OCI-LY7 (cell line): ENCODE data around the gene DIPK1B. TPM values are rescaled to one million over a fixed set of nuclear protein-coding genes. Genes with fewer than 3 reads are reported as not detected.

Experiments used
- BruUV-seq: library from RNA; stranded (reverse); fragments of 400-500 nt; replicated peaks from 2 replicates; lab custom pipeline; 2021; lab: Mats Ljungman, UMichigan
- CTCF ChIA-PET: fragments of 300-600 bp; sonication (Branson Sonifier 250); formaldehyde crosslinking; loops from one replicate; lab custom pipeline; 2022; ENCODE audit warnings: antibody characterized with exemption; ENCODE audit not compliant: unreplicated experiment; lab: Charles Lee
- POLR2A ChIA-PET: fragments of 300-600 bp; sonication (Branson Sonifier 250); formaldehyde crosslinking; loops from one replicate; lab custom pipeline; 2022; ENCODE audit warnings: antibody characterized with exemption; lab: Charles Lee
- DNase-seq: peaks from one replicate; pipeline ENCODE4 v3.0.0-alpha.2; 2015; ENCODE audit warnings: low spot score
- H2AFZ ChIP-seq: fragments of 200-600 bp; sonication (generic), shearing (Covaris generic); 2 replicates; pipeline ENCODE4 v1.6.1; 2014; ENCODE audit warnings: mild to moderate bottlenecking, antibody characterized with exemption, low read length, moderate library complexity
- H3K27ac ChIP-seq: fragments of 200-600 bp; sonication (generic); 2 replicates; pipeline ENCODE4 v1.5.1; 2014; ENCODE audit warnings: mixed run types, low read depth, mild to moderate bottlenecking, moderate library complexity, low read length, inconsistent platforms; ENCODE audit not compliant: poor library complexity, severe bottlenecking
- H3K36me3 ChIP-seq: fragments of 200-600 bp; sonication (generic); 2 replicates; pipeline ENCODE4 v1.6.1; 2014; ENCODE audit warnings: mild to moderate bottlenecking, antibody characterized with exemption, low read length, moderate library complexity, mixed read lengths; ENCODE audit not compliant: insufficient read depth
- H3K4me1 ChIP-seq: fragments of 200-600 bp; sonication (generic); 2 replicates; pipeline ENCODE4 v1.5.1; 2014; ENCODE audit warnings: mild to moderate bottlenecking, low read length; ENCODE audit not compliant: insufficient read depth, poor library complexity, severe bottlenecking
- H3K4me2 ChIP-seq: fragments of 200-600 bp; sonication (generic); 2 replicates; pipeline ENCODE4 v1.6.1; 2014; ENCODE audit warnings: mild to moderate bottlenecking, low read length
- H3K4me3 ChIP-seq: fragments of 200-600 bp; sonication (generic); 2 replicates; pipeline ENCODE4 v1.5.1; 2014; ENCODE audit warnings: mild to moderate bottlenecking, low read depth, low read length; ENCODE audit not compliant: poor library complexity, severe bottlenecking
- H3K79me2 ChIP-seq: fragments of 200-600 bp; sonication (generic); 2 replicates; pipeline ENCODE4 v1.6.1; 2016; ENCODE audit warnings: low read depth, mild to moderate bottlenecking, low read length, moderate library complexity, mixed read lengths; ENCODE audit not compliant: insufficient read depth
- H3K9me2 ChIP-seq: fragments of 200-600 bp; sonication (generic); 2 replicates; pipeline ENCODE4 v1.6.1; 2016; ENCODE audit warnings: mild to moderate bottlenecking, low read length, mixed read lengths; ENCODE audit not compliant: insufficient read depth
- H3K9me3 ChIP-seq: fragments of 200-600 bp; sonication (generic); 2 replicates; pipeline ENCODE4 v1.6.1; 2014; ENCODE audit warnings: mild to moderate bottlenecking, mixed run types, low read length, mixed read lengths
- H4K20me1 ChIP-seq: fragments of 200-600 bp; sonication (generic); 2 replicates; pipeline ENCODE4 v1.6.1; 2014; ENCODE audit warnings: mild to moderate bottlenecking, antibody characterized with exemption, low read length, moderate library complexity, mixed read lengths; ENCODE audit not compliant: insufficient read depth
- EZH2phosphoT487 ChIP-seq: fragments of 200-600 bp; sonication (generic); IDR thresholded peaks from 2 replicates; pipeline ENCODE4 v1.6.1; 2018; ENCODE audit warnings: low read depth, borderline replicate concordance, mild to moderate bottlenecking, mixed run types, antibody characterized with exemption, low read length, moderate library complexity, mixed read lengths
- intact Hi-C: fragments of 100-400 bp; cut with micrococcal nuclease; formaldehyde crosslinking; loops from one replicate; pipeline ENCODE4 v1.10.0; 2022; ENCODE audit not compliant: unreplicated experiment
- total RNA-seq, 2 experiments: library from RNA; depleted of rRNA in 1 of 2; stranded (reverse); fragments of >200 nt in 1 of 2; shearing (Covaris generic) in 1 of 2; gene quantifications; 2 replicates each; pipeline ENCODE4 v1.2.3, GENCODE V29; 2014 to 2022
- TF ChIP-seq, protein P1 (sequence below): fragments of 200-600 bp; sonication (generic); conservative IDR thresholded peaks from 2 replicates; pipeline ENCODE4 v1.5.1; 2014; ENCODE audit warnings: mild to moderate bottlenecking, antibody characterized with exemption, low read length, moderate library complexity, mixed read lengths

DIPK1B gene
- total RNA-seq, 2 experiments from 2014 or later = 0.30 to 13.3 TPM

DNA sequence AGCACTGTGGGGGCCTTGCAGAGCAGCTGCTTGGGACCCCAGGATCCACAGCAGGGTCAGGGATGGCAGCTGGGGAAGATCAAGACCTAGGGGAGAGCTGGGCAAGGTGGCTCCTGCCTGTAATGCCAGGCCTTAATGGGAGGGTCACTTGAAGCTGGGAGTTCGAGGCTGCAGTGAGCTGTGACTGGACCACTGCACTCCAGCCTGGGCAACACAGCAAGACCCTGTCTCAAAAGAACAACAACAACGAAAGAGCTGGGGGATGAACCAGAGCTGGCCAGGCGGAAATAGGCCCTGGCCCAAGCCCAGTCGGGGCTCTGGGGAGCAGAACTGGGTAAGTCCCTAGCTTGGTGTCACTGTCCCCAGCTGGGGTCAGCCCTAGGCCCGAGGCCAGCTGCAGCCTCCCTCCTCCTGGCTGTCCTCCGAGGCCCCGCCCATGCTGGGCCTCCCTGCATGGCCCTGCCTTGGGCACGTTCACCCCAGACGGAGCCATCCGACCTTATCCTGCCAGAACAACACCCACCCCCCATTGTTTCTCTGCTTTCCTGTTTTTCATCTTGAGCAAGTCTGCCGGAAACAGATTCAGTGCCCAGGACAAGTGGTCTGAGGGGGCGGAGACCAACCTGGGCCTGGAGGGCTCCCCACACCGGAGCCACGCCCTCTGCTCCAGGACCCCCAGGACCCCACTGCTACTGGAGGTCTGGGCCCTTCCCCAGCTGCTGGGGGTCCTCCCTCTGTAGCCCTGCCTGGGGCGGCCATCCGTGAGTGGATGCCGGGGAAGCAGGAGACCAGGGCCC lies 1.9 kb downstream of the DIPK1B start:
- no TSS peak for BruUV-seq
- Histone ChIP-seq H3K36me3 (no peaks in the 10 kb centered on the region), H4K20me1 (no peaks in the 10 kb centered on the region), H3K79me2 (no peaks in the 10 kb centered on the region), H3K4me2 (peak overlapping the region; percentile 74), H3K9me3 (no peaks in the 10 kb centered on the region), H3K9me2 (no peaks in the 10 kb centered on the region), H2AFZ (no peak overlapping the region), H3K27ac (no peak overlapping the region), H3K4me3 (peak overlapping the region; percentile 77), H3K4me1 (peaks cover 11% of the 10 kb centered on the region)
- POLR2A ChIA-PET = interaction anchor here (0.6 kb wide), 1 partner anchor 229 kb away, joined by 3 read pairs; no protein-coding TSS in a partner anchor
- intact Hi-C loops = no loop called here
- CTCF ChIA-PET = no interaction called here
- no peak for DNase-seq
- TF ChIP-seq, protein P1, sequence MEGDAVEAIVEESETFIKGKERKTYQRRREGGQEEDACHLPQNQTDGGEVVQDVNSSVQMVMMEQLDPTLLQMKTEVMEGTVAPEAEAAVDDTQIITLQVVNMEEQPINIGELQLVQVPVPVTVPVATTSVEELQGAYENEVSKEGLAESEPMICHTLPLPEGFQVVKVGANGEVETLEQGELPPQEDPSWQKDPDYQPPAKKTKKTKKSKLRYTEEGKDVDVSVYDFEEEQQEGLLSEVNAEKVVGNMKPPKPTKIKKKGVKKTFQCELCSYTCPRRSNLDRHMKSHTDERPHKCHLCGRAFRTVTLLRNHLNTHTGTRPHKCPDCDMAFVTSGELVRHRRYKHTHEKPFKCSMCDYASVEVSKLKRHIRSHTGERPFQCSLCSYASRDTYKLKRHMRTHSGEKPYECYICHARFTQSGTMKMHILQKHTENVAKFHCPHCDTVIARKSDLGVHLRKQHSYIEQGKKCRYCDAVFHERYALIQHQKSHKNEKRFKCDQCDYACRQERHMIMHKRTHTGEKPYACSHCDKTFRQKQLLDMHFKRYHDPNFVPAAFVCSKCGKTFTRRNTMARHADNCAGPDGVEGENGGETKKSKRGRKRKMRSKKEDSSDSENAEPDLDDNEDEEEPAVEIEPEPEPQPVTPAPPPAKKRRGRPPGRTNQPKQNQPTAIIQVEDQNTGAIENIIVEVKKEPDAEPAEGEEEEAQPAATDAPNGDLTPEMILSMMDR = no peak
- no peak for TF ChIP-seq EZH2phosphoT487

DNA sequence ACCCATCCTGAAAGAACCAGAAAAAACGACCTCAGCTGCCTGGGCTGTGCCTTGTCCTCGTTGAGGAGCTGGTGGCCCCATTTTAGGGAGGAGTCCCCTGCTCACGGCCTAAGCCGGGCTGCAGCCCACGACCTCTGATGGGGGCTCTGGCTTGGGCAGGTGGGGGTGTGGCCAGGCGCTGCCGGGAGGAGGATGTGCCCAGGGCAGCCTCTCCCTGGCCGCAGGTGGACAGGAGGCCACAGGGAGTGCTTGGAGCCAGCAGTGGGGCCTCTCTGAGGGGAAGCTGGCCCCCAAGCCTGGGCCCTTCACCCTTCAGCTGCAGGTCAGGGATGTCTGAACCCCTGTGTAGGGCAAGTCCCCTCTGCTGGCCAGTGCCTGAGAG lies 2.5 kb downstream of the DIPK1B start:
- DNase-seq = no peak
- H3K9me2 ChIP-seq = no peaks in the 10 kb centered on the region
- BruUV-seq = no TSS peak
- POLR2A ChIA-PET = interaction anchor here (0.6 kb wide), 1 partner anchor 228 kb away, joined by 3 read pairs; no protein-coding TSS in a partner anchor
- TF ChIP-seq, protein P1 = no peak
- TF ChIP-seq EZH2phosphoT487 = no peak
- intact Hi-C loops = no loop called here
- H3K27ac ChIP-seq = no peak overlapping the region
- CTCF ChIA-PET = no interaction called here
- H3K4me1 ChIP-seq = peaks cover 13% of the 10 kb centered on the region
- no peaks in the 10 kb centered on the region for H4K20me1 ChIP-seq
- H3K36me3 ChIP-seq = no peaks in the 10 kb centered on the region
- H3K79me2 ChIP-seq = no peaks in the 10 kb centered on the region
- H2AFZ ChIP-seq = no peak overlapping the region
- no peak overlapping the region for H3K4me2 ChIP-seq
- no peaks in the 10 kb centered on the region for H3K9me3 ChIP-seq
- no peak overlapping the region for H3K4me3 ChIP-seq

DNA sequence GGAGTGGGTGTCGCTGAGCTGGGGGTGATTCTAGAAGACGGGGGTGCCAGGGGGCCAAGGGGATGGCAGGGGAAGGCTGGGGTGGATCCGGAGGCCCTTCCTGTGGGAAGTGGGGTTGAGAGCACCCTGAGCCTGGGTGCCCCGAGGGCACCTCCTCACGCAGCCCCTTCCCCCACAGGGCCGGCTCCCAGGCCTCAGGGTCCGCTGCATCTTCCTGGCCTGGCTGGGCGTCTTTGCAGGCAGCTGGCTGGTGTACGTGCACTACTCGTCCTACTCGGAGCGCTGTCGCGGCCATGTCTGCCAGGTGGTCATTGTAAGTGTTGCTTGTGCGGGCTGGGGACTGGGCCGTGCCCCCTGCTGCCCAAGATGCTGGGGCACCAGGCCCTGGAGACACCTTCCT lies 5.0 kb downstream of the DIPK1B start:
- CTCF ChIA-PET = no interaction called here
- Histone ChIP-seq H3K4me2 (no peak overlapping the region), H3K79me2 (no peaks in the 10 kb centered on the region), H3K36me3 (peaks cover 9% of the 10 kb centered on the region; the same call in 1 of the 2 replicates), H3K9me2 (no peaks in the 10 kb centered on the region), H3K9me3 (no peaks in the 10 kb centered on the region), H2AFZ (no peak overlapping the region), H4K20me1 (no peaks in the 10 kb centered on the region), H3K27ac (no peak overlapping the region), H3K4me3 (no peak overlapping the region), H3K4me1 (peaks cover 13% of the 10 kb centered on the region)
- no peak for DNase-seq
- BruUV-seq = no TSS peak
- intact Hi-C loops = no loop called here
- no peak for TF ChIP-seq EZH2phosphoT487
- POLR2A ChIA-PET = no interaction called here
